ENCODE results near the gene GRIK4.

GRCh38 chr11:120710354-120711131 lies 199.0 kb downstream of the GRIK4 start:
- no peak for TF ChIP-seq CTCF (IDR thresholded peaks at IDR 0.05)
- TF ChIP-seq POLR2A (IDR thresholded peaks at IDR 0.05) = no peak
